MG63 (cell line): ENCODE data around the gene DEPDC5. TPM values are rescaled to one million over a fixed set of nuclear protein-coding genes. Genes with fewer than 3 reads are reported as not detected.

Source experiments
- DNase-seq: peaks from one replicate; pipeline ENCODE4 v3.0.0-alpha.2; 2020
- H3K27me3 ChIP-seq: fragments of 250-450 bp; sonication (Bioruptor Pico); 2 replicates; pipeline ENCODE4 v1.5.1; 2020; ENCODE audit warnings: mild to moderate bottlenecking, moderate library complexity
- H3K36me3 ChIP-seq: fragments of 250-450 bp; sonication (Bioruptor Pico); 2 replicates; pipeline ENCODE4 v1.5.1; 2020; ENCODE audit warnings: mild to moderate bottlenecking, moderate library complexity
- H3K4me3 ChIP-seq: fragments of 250-450 bp; sonication (Bioruptor Pico); 2 replicates; pipeline ENCODE4 v1.5.1; 2020; ENCODE audit warnings: mild to moderate bottlenecking, moderate library complexity
- H3K9me3 ChIP-seq: fragments of 250-450 bp; sonication (Bioruptor Pico); 2 replicates; pipeline ENCODE4 v1.5.1; 2020; ENCODE audit warnings: mild to moderate bottlenecking, moderate library complexity
- total RNA-seq: library from RNA; depleted of rRNA; stranded (reverse); fragments of >200 nt; shearing (Covaris generic); gene quantifications from 2 replicates; pipeline ENCODE4 v1.2.3, GENCODE V29; 2014; ENCODE audit warnings: low replicate concordance

DEPDC5 gene
- total RNA-seq, 1 experiment from 2014 or later = 7.5 TPM

GRCh38 chr22:31891366-31892079 is 137.7 kb downstream of the DEPDC5 start:
- H3K4me3 ChIP-seq = no peak overlapping the region
- DNase-seq = peak; percentile 34
- H3K27me3 ChIP-seq = no peaks in the 10 kb centered on the region
- no peaks in the 10 kb centered on the region for H3K9me3 ChIP-seq
- H3K36me3 ChIP-seq = peaks cover 2% of the 10 kb centered on the region

- DNase-seq = no peak
- Histone ChIP-seq H3K9me3 (no peaks in the 10 kb centered on the region), H3K27me3 (no peaks in the 10 kb centered on the region), H3K4me3 (no peak overlapping the region), H3K36me3 (peaks cover 2% of the 10 kb centered on the region)
Measured at GRCh38 chr22:31892080-31892433, 138.2 kb downstream of the DEPDC5 start.

- H3K4me3 ChIP-seq = no peak overlapping the region
- DNase-seq = no peak
- H3K9me3 ChIP-seq = no peaks in the 10 kb centered on the region
- no peaks in the 10 kb centered on the region for H3K27me3 ChIP-seq
- peaks cover 2% of the 10 kb centered on the region for H3K36me3 ChIP-seq
Measured at GRCh38 chr22:31893460-31893859, 139.6 kb downstream of the DEPDC5 start.

DNA sequence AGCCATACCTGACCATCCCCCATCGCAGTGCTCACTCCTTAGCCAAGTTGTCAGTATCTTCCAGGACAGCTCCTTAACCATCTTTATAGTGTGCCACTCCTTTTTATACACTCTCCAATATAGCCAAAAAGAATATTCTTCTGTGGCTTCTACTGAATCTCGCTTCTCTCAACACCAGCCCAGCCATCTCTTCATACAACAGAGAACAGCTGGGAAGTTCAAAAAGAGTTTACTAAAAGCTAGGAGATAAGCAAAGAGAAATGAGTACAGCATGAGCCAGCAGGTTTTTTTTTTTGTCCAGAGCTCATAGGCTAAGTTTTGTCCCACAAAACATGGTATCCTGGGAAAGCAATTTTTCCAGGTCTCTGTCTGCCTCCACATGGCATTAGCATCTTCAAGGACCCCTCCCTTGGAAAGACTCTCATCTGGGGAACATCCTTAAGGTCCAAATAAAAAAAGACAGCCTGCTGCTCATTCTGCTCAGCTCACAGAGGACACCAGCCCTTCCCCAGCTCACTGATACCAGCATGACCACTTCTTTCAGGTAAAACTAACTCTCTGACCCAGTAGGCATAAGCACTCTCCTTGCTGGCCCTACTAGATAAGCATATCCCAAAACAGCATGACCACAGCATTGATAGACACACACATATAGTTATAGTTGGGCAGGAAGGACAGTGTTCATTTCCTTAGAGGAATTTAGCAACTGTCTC is 141.7 kb downstream of the DEPDC5 start:
- Histone ChIP-seq H3K4me3 (no peak overlapping the region), H3K36me3 (peaks cover 2% of the 10 kb centered on the region), H3K9me3 (no peaks in the 10 kb centered on the region), H3K27me3 (no peaks in the 10 kb centered on the region)
- no peak for DNase-seq

- Histone ChIP-seq H3K4me3 (no peak overlapping the region), H3K27me3 (no peaks in the 10 kb centered on the region), H3K36me3 (peaks cover 2% of the 10 kb centered on the region), H3K9me3 (no peaks in the 10 kb centered on the region)
- no peak for DNase-seq
Measured at GRCh38 chr22:31896472-31896871, 142.7 kb downstream of the DEPDC5 start.

- H3K9me3 ChIP-seq = no peaks in the 10 kb centered on the region
- no peaks in the 10 kb centered on the region for H3K27me3 ChIP-seq
- DNase-seq = no peak
- peaks cover 2% of the 10 kb centered on the region for H3K36me3 ChIP-seq
- H3K4me3 ChIP-seq = no peak overlapping the region
Measured at GRCh38 chr22:31897842-31898805, 144.3 kb downstream of the DEPDC5 start.

GRCh38 chr22:31898926-31899325 is 145.1 kb downstream of the DEPDC5 start:
- Histone ChIP-seq H3K4me3 (no peak overlapping the region), H3K27me3 (no peaks in the 10 kb centered on the region), H3K36me3 (peaks cover under 1% of the 10 kb centered on the region), H3K9me3 (no peaks in the 10 kb centered on the region)
- DNase-seq = no peak

DNA sequence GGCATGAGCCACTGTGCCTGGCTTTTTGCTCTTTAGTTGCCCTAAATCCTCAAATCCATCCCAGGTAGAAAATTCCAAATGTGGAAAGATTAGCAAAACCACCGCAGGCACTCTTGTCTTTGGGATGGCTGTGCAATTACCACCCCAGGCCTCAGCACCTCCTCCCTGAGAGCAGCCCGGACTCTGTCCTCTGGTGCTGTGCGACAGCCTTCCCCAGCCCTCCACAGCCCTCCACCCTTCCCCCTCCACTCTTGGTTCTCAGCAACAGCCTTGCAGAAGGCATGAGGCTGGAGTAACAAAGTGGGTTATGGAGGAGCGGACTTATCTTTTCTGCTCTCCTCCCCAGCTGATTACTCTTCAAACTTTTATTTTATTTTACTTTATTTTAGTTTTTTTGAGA is 145.8 kb downstream of the DEPDC5 start:
- no peak for DNase-seq
- Histone ChIP-seq H3K4me3 (no peak overlapping the region), H3K36me3 (no peaks in the 10 kb centered on the region; the same call in 1 of the 2 replicates), H3K27me3 (no peaks in the 10 kb centered on the region), H3K9me3 (no peaks in the 10 kb centered on the region)

GRCh38 chr22:31901388-31902137 is 147.7 kb downstream of the DEPDC5 start:
- H3K27me3 ChIP-seq = no peaks in the 10 kb centered on the region
- no peaks in the 10 kb centered on the region; the same call in 1 of the 2 replicates for H3K36me3 ChIP-seq
- H3K4me3 ChIP-seq = no peak overlapping the region
- no peaks in the 10 kb centered on the region for H3K9me3 ChIP-seq
- DNase-seq = no peak

DNA sequence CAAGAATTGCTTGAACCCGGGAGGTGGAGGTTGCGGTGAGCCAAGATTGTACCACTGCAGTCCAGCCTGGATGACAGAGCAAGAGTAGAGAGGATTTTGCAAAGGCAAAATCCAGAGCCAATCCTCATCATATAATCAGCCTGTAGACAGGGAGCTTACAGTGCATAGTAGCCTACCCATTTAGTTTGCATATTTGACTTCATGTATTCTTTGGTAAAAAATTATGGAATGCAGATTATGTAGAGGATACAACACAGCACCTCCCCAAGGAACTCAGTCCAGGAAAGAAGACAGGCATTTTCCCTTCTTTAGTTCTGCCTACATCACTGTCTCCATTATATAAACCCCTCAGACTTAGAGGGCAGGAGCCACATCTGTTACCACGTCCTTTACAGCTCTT is 150.8 kb downstream of the DEPDC5 start:
- H3K9me3 ChIP-seq = no peaks in the 10 kb centered on the region
- no peak for DNase-seq
- no peak overlapping the region for H3K4me3 ChIP-seq
- H3K27me3 ChIP-seq = no peaks in the 10 kb centered on the region
- H3K36me3 ChIP-seq = peaks cover 2% of the 10 kb centered on the region

GRCh38 chr22:31905356-31905755 is 151.5 kb downstream of the DEPDC5 start:
- Histone ChIP-seq H3K9me3 (no peaks in the 10 kb centered on the region), H3K36me3 (peaks cover 2% of the 10 kb centered on the region), H3K27me3 (no peaks in the 10 kb centered on the region), H3K4me3 (no peak overlapping the region)
- DNase-seq = no peak

DNA sequence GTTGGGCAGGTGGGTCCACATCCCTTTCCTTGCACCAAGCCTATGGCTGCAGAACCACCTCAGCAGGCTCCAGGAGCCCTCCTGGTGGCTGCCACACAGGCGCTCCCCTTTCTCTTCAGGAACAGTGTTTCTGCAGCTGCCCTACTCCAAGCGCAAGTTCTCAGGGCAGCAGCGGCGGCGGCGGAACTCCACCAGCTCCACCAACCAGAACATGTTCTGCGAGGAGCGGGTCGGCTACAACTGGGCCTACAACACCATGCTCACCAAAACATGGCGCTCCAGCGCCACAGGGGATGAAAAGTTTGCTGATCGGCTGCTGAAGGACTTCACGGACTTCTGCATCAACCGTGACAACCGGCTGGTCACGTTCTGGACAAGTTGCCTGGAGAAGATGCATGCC is 152.3 kb downstream of the DEPDC5 start:
- no peak for DNase-seq
- no peak overlapping the region for H3K4me3 ChIP-seq
- H3K27me3 ChIP-seq = no peaks in the 10 kb centered on the region
- H3K36me3 ChIP-seq = peaks cover 2% of the 10 kb centered on the region
- H3K9me3 ChIP-seq = no peaks in the 10 kb centered on the region

DNA sequence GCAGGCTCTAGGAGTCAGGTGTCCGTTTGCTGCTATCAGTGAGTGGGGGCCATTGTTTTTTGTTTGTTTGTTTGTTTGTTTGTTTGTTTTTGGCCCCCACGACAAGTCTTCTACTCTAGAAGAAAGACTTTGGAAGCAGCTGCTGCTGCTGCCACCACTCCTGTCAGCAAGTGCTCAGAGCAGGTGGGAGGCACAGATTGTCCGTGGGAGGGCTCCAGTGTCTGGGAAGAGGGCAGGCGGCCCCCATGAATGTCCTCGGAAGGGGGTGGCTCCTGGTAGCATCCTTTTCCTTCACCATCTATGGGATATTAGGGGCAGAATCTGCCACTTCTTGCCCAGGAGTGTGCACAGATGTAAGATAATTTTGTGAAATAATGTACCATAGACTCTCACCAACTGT is 152.8 kb downstream of the DEPDC5 start:
- H3K9me3 ChIP-seq = no peaks in the 10 kb centered on the region
- peaks cover 2% of the 10 kb centered on the region for H3K36me3 ChIP-seq
- H3K4me3 ChIP-seq = no peak overlapping the region
- H3K27me3 ChIP-seq = no peaks in the 10 kb centered on the region
- DNase-seq = no peak

DNA sequence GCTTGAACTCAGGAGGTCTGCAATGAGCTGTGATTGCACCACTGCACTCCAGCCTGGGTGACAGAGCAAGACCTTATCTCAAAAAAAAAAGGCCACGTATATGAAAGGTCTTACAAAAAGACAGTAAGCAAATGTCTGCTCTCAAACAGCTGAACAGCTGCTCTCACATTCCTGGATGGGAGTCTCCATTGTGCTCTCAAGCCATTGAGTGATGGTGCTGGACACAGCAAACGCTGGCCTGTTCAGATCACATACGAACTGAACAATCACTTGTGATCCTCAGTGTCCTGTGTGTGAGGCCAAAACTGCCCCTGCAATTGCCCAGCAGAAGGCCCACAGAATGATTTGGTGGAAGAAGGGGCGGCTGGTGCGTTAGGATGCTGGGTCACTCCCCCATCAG is 156.2 kb downstream of the DEPDC5 start:
- no peak overlapping the region for H3K4me3 ChIP-seq
- peaks cover 2% of the 10 kb centered on the region for H3K36me3 ChIP-seq
- no peak for DNase-seq
- no peaks in the 10 kb centered on the region for H3K9me3 ChIP-seq
- H3K27me3 ChIP-seq = no peaks in the 10 kb centered on the region

DNA sequence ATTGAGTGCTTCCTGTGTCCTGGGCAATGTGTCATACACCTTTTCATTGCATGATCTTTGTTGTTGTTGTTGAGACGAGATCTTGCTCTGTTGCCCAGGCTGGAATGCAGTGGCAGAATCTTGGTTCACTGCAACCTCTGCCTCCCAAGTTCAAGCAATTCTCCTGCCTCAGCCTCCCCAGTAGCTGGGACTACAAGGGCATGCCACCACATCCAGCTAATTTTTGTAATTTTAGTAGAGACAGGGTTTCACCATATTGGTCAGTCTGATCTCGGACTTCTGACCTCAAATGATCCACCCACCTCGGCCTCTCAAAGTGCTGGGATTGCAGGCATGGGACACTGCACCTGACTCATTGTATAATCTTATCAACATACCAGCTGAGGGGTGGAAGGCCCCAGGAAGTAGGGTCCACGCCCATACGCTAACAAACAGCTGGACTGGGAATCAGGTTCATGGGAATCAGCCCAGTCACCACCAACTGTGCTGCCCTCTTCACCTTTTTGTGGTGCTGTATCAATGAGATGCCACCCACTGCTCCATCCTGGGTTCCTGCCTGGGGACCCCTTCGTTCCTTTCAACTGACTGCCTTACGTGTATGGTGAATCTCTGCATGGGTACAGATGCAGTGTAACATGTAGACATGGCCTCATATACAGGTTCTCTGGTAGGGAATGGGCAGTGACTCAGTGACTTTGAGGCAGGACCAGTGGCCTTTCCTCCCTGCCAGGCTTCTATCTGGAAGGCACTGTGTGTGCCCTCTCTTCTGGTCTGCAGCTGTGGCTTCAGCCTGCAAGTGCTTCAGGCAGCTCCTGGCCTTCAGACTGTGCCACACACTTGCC is 158.0 kb downstream of the DEPDC5 start:
- peaks cover 2% of the 10 kb centered on the region for H3K36me3 ChIP-seq
- no peak overlapping the region for H3K4me3 ChIP-seq
- no peak for DNase-seq
- H3K27me3 ChIP-seq = no peaks in the 10 kb centered on the region
- H3K9me3 ChIP-seq = no peaks in the 10 kb centered on the region

GRCh38 chr22:31912407-31912743 is 158.6 kb downstream of the DEPDC5 start:
- Histone ChIP-seq H3K9me3 (no peaks in the 10 kb centered on the region), H3K27me3 (no peaks in the 10 kb centered on the region), H3K4me3 (no peak overlapping the region), H3K36me3 (peaks cover 2% of the 10 kb centered on the region)
- no peak for DNase-seq
